ENCODE data around the gene TRAPPC6A.

The TRAPPC6A gene

DNA sequence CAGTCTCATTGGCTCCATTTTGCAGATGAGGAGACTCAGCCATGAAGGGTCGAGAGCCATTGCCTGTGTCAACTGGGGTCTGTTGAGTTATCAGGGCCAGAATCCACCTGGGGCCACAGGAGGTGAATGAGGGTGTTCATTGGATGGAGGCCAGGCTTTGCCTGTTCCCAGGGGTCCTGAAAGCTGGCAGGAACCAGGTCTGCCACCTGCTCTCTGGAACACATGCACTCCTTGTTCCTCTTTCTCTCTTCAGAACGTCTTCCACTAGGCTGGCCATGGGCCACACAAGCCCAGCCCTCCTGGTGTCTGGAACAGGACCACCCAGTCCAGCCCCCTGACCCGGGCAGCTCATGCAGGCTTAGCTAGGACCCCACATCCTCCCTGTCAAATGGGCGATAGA lies 63.9 kb downstream of the TRAPPC6A start:
- peak overlapping the region in 8 of 11 experiments; percentile 24 to 84 (median 67); a peak in 15 of 22 replicates for H3K27ac ChIP-seq
- TF ChIP-seq Cebpa-rat (IDR thresholded peaks at IDR 0.05): no peak
- H3K9ac ChIP-seq: peak overlapping the region in 8 of 11 experiments; percentile 7 to 61 (median 52); a peak in 13 of 22 replicates
- H3K9me3 ChIP-seq (replicated peaks in 1 of 11): no peaks in the 10 kb centered on the region
- peaks cover 27 to 100% (median 100%) of the 10 kb centered on the region in 11 experiments for H4K20me1 ChIP-seq
- H3K4me2 ChIP-seq: peak overlapping the region; percentile 57 to 97 (median 91)
- H3K27me3 ChIP-seq: no peaks in the 10 kb centered on the region
- H3K4me1 ChIP-seq: peaks cover 99 to 100% (median 100%) of the 10 kb centered on the region in 10 experiments
- no peak overlapping the region for H3K4me3 ChIP-seq
- H3K36me3 ChIP-seq: peaks cover 0 to 10% (median 0%) of the 10 kb centered on the region in 11 experiments; a peak in 4 of 22 replicates

DNA sequence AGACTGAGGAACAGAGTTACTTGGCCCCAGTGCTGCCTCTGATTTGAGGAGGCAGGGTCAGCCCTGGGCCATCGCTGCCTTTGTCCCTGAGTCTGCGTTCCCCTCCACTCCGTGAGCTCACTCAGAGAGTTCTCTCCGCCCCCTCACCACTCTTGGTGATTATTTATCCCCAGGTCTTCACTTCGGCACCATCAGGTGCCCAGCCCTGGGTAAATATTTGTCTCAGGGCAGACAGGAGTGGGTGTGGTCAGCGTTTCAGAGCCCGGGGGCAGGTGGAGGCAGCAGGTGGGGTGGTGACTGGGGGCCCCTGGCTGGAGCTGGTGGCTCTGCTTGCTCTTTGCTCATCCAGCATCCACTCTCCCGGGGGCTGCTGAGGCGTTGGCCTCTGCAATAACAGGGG lies 64.4 kb downstream of the TRAPPC6A start:
- peak overlapping the region in 8 of 11 experiments; percentile 24 to 84 (median 67); a peak in 16 of 22 replicates for H3K27ac ChIP-seq
- peak overlapping the region; percentile 57 to 97 (median 91) for H3K4me2 ChIP-seq
- H3K36me3 ChIP-seq: peaks cover 0 to 10% (median 0%) of the 10 kb centered on the region in 11 experiments; a peak in 5 of 22 replicates
- no peaks in the 10 kb centered on the region for H3K9me3 ChIP-seq (replicated peaks in 1 of 11)
- H3K27me3 ChIP-seq: no peaks in the 10 kb centered on the region
- TF ChIP-seq Cebpa-rat (IDR thresholded peaks at IDR 0.05): no peak; a peak in 1 of 22 replicates
- H3K4me3 ChIP-seq: peak overlapping the region in 1 of 10 experiments; percentile 6; a peak in 1 of 20 replicates
- H3K4me1 ChIP-seq: peaks cover 99 to 100% (median 100%) of the 10 kb centered on the region in 10 experiments
- peak overlapping the region in 9 of 11 experiments; percentile 7 to 61 (median 47); a peak in 14 of 22 replicates for H3K9ac ChIP-seq
- peaks cover 22 to 100% (median 100%) of the 10 kb centered on the region in 11 experiments for H4K20me1 ChIP-seq
